Endothelial cell of umbilical vein (primary cell): ENCODE measurements around the gene P2RY8.

Source experiments
- CTCF ChIP-seq, 2 donors: IDR thresholded peaks; 1 replicate in 1 of 2; 2 replicates in 1 of 2; pipeline ENCODE4 v1.5.1; 2011; ENCODE audit warnings: low read length in 2 of 2, mild to moderate bottlenecking in 2 of 2, moderate library complexity in 2 of 2, control low read depth in 1 of 2, inconsistent platforms in 1 of 2, low read depth in 1 of 2; ENCODE audit not compliant: insufficient read depth in 1 of 2; ENCODE audit errors: extremely low read depth in 1 of 2
- GATA2 ChIP-seq: IDR thresholded peaks from 2 replicates; pipeline ENCODE4 v1.7.0; 2011; ENCODE audit warnings: low read depth, mild to moderate bottlenecking, moderate library complexity, mixed read lengths, low read length; ENCODE audit not compliant: insufficient read length, insufficient read depth
- MAX ChIP-seq: IDR thresholded peaks from 2 replicates; pipeline ENCODE4 v1.6.1; 2011; ENCODE audit not compliant: insufficient read depth, insufficient read length
- MYC ChIP-seq: IDR thresholded peaks from one replicate; pipeline ENCODE4 v1.6.1; 2011; ENCODE audit warnings: mild to moderate bottlenecking, low read depth, low read length
- POLR2A ChIP-seq: IDR thresholded peaks from 2 replicates; pipeline ENCODE4 v1.6.1; 2012; ENCODE audit warnings: low read depth, mild to moderate bottlenecking, control low read depth, low read length
- POLR2AphosphoS5 ChIP-seq: IDR thresholded peaks from 2 replicates; pipeline ENCODE4 v1.6.1; 2012; ENCODE audit warnings: low read depth, mild to moderate bottlenecking, control low read depth, low read length, moderate library complexity; ENCODE audit not compliant: insufficient read depth

- no peak for TF ChIP-seq GATA2
- TF ChIP-seq MAX = no peak
- TF ChIP-seq CTCF (IDR thresholded peaks at IDR 0.05; ENCODE audit: extremely low read depth in 1 of 2, insufficient read depth in 1 of 2, low read depth in 1 of 2, low read length in 2 of 2) = no peak
- no peak for TF ChIP-seq MYC
- no peak for TF ChIP-seq POLR2AphosphoS5
- no peak for TF ChIP-seq POLR2A
Measured at GRCh38 chrX:1420371-1420770, 116.6 kb downstream of the P2RY8 start.
